HG03575 (cell line): ENCODE results near the gene ROR2.

ENCODE experiments used
- ATAC-seq: cut with Tn5 transposase; IDR thresholded peaks from one replicate; pipeline ENCODE4 v1.9.1; 2021; ENCODE audit not compliant: unreplicated experiment, insufficient number of reproducible peaks, low FRiP score; ENCODE audit errors: extremely low read depth

The ROR2 gene

GRCh38 chr9:91951944-91952520 is 2.0 kb upstream of the ROR2 start:
- ATAC-seq, result no peak

GRCh38 chr9:91949392-91949945 is 559 bp downstream of the ROR2 start:
- ATAC-seq, result no peak

GRCh38 chr9:91948597-91949391 is 1.2 kb downstream of the ROR2 start:
- no peak for ATAC-seq

- ATAC-seq, result no peak
Measured at GRCh38 chr9:91948101-91948596, 1.9 kb downstream of the ROR2 start.

GRCh38 chr9:91946653-91947488 is 3.2 kb downstream of the ROR2 start:
- ATAC-seq, result no peak

- ATAC-seq, result no peak
Measured at GRCh38 chr9:91946196-91946595, 3.8 kb downstream of the ROR2 start.

- ATAC-seq, result no peak
Measured at GRCh38 chr9:91945277-91946085, 4.5 kb downstream of the ROR2 start.

- ATAC-seq, result no peak
Measured at GRCh38 chr9:91944711-91945110, 5.3 kb downstream of the ROR2 start.

- ATAC-seq, result no peak
Measured at GRCh38 chr9:91943478-91944470, 6.3 kb downstream of the ROR2 start.

GRCh38 chr9:91942201-91942600 is 7.8 kb downstream of the ROR2 start:
- ATAC-seq, result no peak

GRCh38 chr9:91939978-91940377 is 10.1 kb downstream of the ROR2 start:
- ATAC-seq, result no peak

GRCh38 chr9:91937727-91938126 is 12.3 kb downstream of the ROR2 start:
- ATAC-seq, result no peak

GRCh38 chr9:91937056-91937455 is 13.0 kb downstream of the ROR2 start:
- ATAC-seq, result no peak

- no peak for ATAC-seq
Measured at GRCh38 chr9:91935805-91936514, 14.1 kb downstream of the ROR2 start.

- no peak for ATAC-seq
Measured at GRCh38 chr9:91935066-91935749, 14.8 kb downstream of the ROR2 start.

- no peak for ATAC-seq
Measured at GRCh38 chr9:91934654-91935053, 15.4 kb downstream of the ROR2 start.
